GM12878 (cell line): Measurements from ENCODE around the gene PHC3. TPM values are rescaled to one million over a fixed set of nuclear protein-coding genes. Genes with fewer than 3 reads are reported as not detected.

Source experiments
- BCL3 ChIP-seq: IDR thresholded peaks from 2 replicates; pipeline ENCODE4 v1.6.1; 2011; ENCODE audit warnings: borderline replicate concordance, low read depth, mild to moderate bottlenecking, moderate library complexity, low read length; ENCODE audit not compliant: insufficient read depth, poor library complexity, severe bottlenecking
- CEBPB ChIP-seq, 2 experiments: fragments of 150-350 bp in 1 of 2; IDR thresholded peaks; 2 replicates each; pipeline ENCODE4 v1.6.1; 2012 to 2014; ENCODE audit warnings: low read depth in 2 of 2, low read length in 2 of 2, borderline replicate concordance in 1 of 2, inconsistent platforms in 1 of 2
- CHD2 ChIP-seq: IDR thresholded peaks from 2 replicates; pipeline ENCODE4 v1.6.1; 2011; ENCODE audit warnings: low read depth, low read length, improper control_type of control experiment, borderline replicate concordance
- EGR1 ChIP-seq, 2 experiments: IDR thresholded peaks; 1 replicate in 1 of 2; 2 replicates in 1 of 2; pipeline ENCODE4 v1.6.1; 2011 to 2012; ENCODE audit warnings: low read depth in 2 of 2, low read length in 2 of 2, borderline replicate concordance in 1 of 2, mild to moderate bottlenecking in 1 of 2, moderate library complexity in 1 of 2
- EP300 ChIP-seq, 2 experiments: fragments of 150-350 bp in 1 of 2; IDR thresholded peaks; 2 replicates each; pipeline ENCODE4 v1.6.1; 2011 to 2012; ENCODE audit warnings: low read depth in 2 of 2, low read length in 2 of 2, borderline replicate concordance in 1 of 2, improper control_type of control experiment in 1 of 2, inconsistent platforms in 1 of 2; ENCODE audit not compliant: control insufficient read depth in 1 of 2
- EZH2 ChIP-seq: IDR thresholded peaks from 2 replicates; pipeline ENCODE4 v1.6.1; 2012; ENCODE audit warnings: low read depth, mild to moderate bottlenecking, control low read depth, inconsistent platforms, low read length, borderline replicate concordance; ENCODE audit not compliant: control insufficient read depth
- FOXK2 ChIP-seq: fragments of 450-650 bp; IDR thresholded peaks from 2 replicates; pipeline ENCODE4 v1.6.1; 2017; ENCODE audit warnings: mild to moderate bottlenecking, moderate library complexity
- FOXM1 ChIP-seq: IDR thresholded peaks from 2 replicates; pipeline ENCODE4 v1.6.1; 2012; ENCODE audit warnings: low read depth, mild to moderate bottlenecking, inconsistent platforms, low read length, moderate library complexity
- GABPA ChIP-seq: IDR thresholded peaks from 2 replicates; pipeline ENCODE4 v1.6.1; 2014; ENCODE audit warnings: antibody characterized with exemption, low read depth, mild to moderate bottlenecking, inconsistent platforms
- IKZF2 ChIP-seq, 2 experiments: fragments of 450-650 bp; IDR thresholded peaks; 2 replicates each; pipeline ENCODE4 v1.6.1; 2017; ENCODE audit warnings: mild to moderate bottlenecking in 2 of 2, moderate library complexity in 2 of 2
- JUNB ChIP-seq: IDR thresholded peaks from 2 replicates; pipeline ENCODE4 v1.6.1; 2016; ENCODE audit warnings: antibody characterized with exemption, mild to moderate bottlenecking
- KDM1A ChIP-seq: fragments of 200-600 bp; sonication (generic); IDR thresholded peaks from 2 replicates; pipeline ENCODE4 v1.6.1; 2016; ENCODE audit warnings: borderline replicate concordance
- MYB ChIP-seq: fragments of 150-350 bp; IDR thresholded peaks from 2 replicates; pipeline ENCODE4 v1.6.1; 2014; ENCODE audit warnings: mild to moderate bottlenecking, low read depth, low read length, borderline replicate concordance
- SIN3A ChIP-seq: IDR thresholded peaks from 2 replicates; pipeline ENCODE4 v1.6.1; 2012; ENCODE audit warnings: low read depth, low read length, improper control_type of control experiment
- SIX5 ChIP-seq: IDR thresholded peaks from 2 replicates; pipeline ENCODE4 v1.6.1; 2011; ENCODE audit warnings: mild to moderate bottlenecking, low read depth, low read length, moderate library complexity; ENCODE audit not compliant: severe bottlenecking
- TBL1XR1 ChIP-seq: IDR thresholded peaks from 2 replicates; pipeline ENCODE4 v1.6.1; 2012; ENCODE audit warnings: low read depth, low read length, improper control_type of control experiment
- USF2 ChIP-seq: IDR thresholded peaks from 2 replicates; pipeline ENCODE4 v1.6.1; 2011; ENCODE audit warnings: low read depth, low read length, improper control_type of control experiment, borderline replicate concordance
- YBX1 ChIP-seq: fragments of 450-650 bp; IDR thresholded peaks from 2 replicates; pipeline ENCODE4 v1.6.1; 2016; ENCODE audit warnings: antibody characterized with exemption
- ZNF217 ChIP-seq: fragments of 450-650 bp; IDR thresholded peaks from 2 replicates; pipeline ENCODE4 v1.6.1; 2017; ENCODE audit warnings: antibody characterized with exemption, mild to moderate bottlenecking
- ZNF384 ChIP-seq: IDR thresholded peaks from 2 replicates; pipeline ENCODE4 v1.6.1; 2012; ENCODE audit warnings: low read depth, mild to moderate bottlenecking, low read length, improper control_type of control experiment, borderline replicate concordance
- ZNF592 ChIP-seq: fragments of 450-650 bp; IDR thresholded peaks from 2 replicates; pipeline ENCODE4 v1.6.1; 2017; ENCODE audit warnings: mild to moderate bottlenecking, moderate library complexity
- polyA plus RNA-seq, 11 experiments: library from polyadenylated mRNA; depleted of rRNA in 4 of 11; unstranded in 6 of 11; stranded (reverse) in 5 of 11; fragments of >200 nt; fragmentation: Nextera tagmentation in 4 of 11; fragmentation: Illumina TruSeq in 1 of 11; extraction: Ambion mirVana in 4 of 11; extraction: Trizol in 1 of 11; gene quantifications; 1 replicate in 1 of 11; 2 replicates in 10 of 11; pipeline versions ENCODE4 v1.2.1 to v1.2.3, GENCODE V29; 2011 to 2016; ENCODE audit warnings: inconsistent platforms in 2 of 11, missing spikeins in 2 of 11, low read depth in 1 of 11
- total RNA-seq, 4 experiments: library from RNA; depleted of rRNA in 3 of 4; stranded (reverse); fragments of >200 nt in 3 of 4; fragmentation: Illumina TruSeq in 1 of 4; extraction: Trizol in 1 of 4; gene quantifications; 2 replicates each; pipeline versions ENCODE4 v1.2.1 to v1.2.3, GENCODE V29; 2013 to 2021

The PHC3 gene
- total and polyA plus RNA-seq, 10 of the 15 experiments (the other 5 are each of a cell fraction or from before 2014, with no cell fraction given): 3.3 to 62.3 (median 22.1) TPM

GRCh38 chr3:170044795-170045244 lies 136.7 kb downstream of the PHC3 start (continued):
- TF ChIP-seq CEBPB (IDR thresholded peaks at IDR 0.05; ENCODE audit: borderline replicate concordance in 1 of 2, low read depth in 2 of 2, low read length in 2 of 2): peak in 1 of 2 experiments; percentile 87; a peak in 1 of 4 replicates
- TF ChIP-seq JUNB: peak; percentile 47
- TF ChIP-seq ZNF217: peak; percentile 52; the same call in 1 of the 2 replicates
- TF ChIP-seq FOXM1: peak; percentile 93
- TF ChIP-seq EZH2: no peak
- no peak for TF ChIP-seq ZNF592
- peak in 1 of 2 experiments; percentile 51; a peak in 2 of 3 replicates for TF ChIP-seq EGR1 (IDR thresholded peaks at IDR 0.05; ENCODE audit: borderline replicate concordance in 1 of 2, low read depth in 2 of 2, low read length in 2 of 2)
- peak; percentile 71 to 89; a peak in 3 of 4 replicates for TF ChIP-seq EP300 (IDR thresholded peaks at IDR 0.05; ENCODE audit: borderline replicate concordance in 1 of 2, control insufficient read depth in 1 of 2, low read depth in 2 of 2, low read length in 2 of 2)
- TF ChIP-seq TBL1XR1: no peak
- no peak for TF ChIP-seq SIX5
- peak; percentile 63; the same call in 1 of the 2 replicates for TF ChIP-seq MYB
- TF ChIP-seq FOXK2: no peak; the same call in 1 of the 2 replicates
- no peak for TF ChIP-seq ZNF384
- TF ChIP-seq CHD2: peak; percentile 62; the same call in 1 of the 2 replicates
- TF ChIP-seq BCL3: peak; percentile 72
- TF ChIP-seq SIN3A: no peak
- TF ChIP-seq YBX1: no peak
- peak; percentile 97 to 98 for TF ChIP-seq IKZF2 (IDR thresholded peaks at IDR 0.05)
- no peak for TF ChIP-seq USF2
- no peak for TF ChIP-seq KDM1A
- TF ChIP-seq GABPA: no peak
